SK-N-SH treated with all-trans-retinoic acid at 6 μM for 48 hours (cell line): Measurements from ENCODE around the gene TRPM5.

Source experiments
- ATAC-seq: fragments of 200-7000 bp; cut with Tn5 transposase; 3 replicates; pipeline ENCODE4 v1.9.1; 2020; ENCODE audit warnings: mild to moderate bottlenecking, moderate library complexity
- ARNTL ChIP-seq: fragments of 450-650 bp; formaldehyde crosslinking; IDR thresholded peaks from 2 replicates; pipeline ENCODE4 v1.5.0; 2020; ENCODE audit warnings: low read depth, mild to moderate bottlenecking, moderate library complexity, borderline replicate concordance
- BACH2 ChIP-seq: fragments of 250-450 bp; sonication (Bioruptor Pico); IDR thresholded peaks from 2 replicates; pipeline ENCODE4 v1.9.0; 2021; ENCODE audit warnings: mild to moderate bottlenecking, borderline replicate concordance
- CREB5 ChIP-seq: fragments of 250-450 bp; sonication (Bioruptor Pico); IDR thresholded peaks from 2 replicates; pipeline ENCODE4 v1.5.1; 2020; ENCODE audit warnings: low read depth, mild to moderate bottlenecking, moderate library complexity
- CSDC2 ChIP-seq: fragments of 250-450 bp; sonication (Bioruptor Pico); IDR thresholded peaks from 2 replicates; pipeline ENCODE4 v1.5.0; 2020; ENCODE audit warnings: mild to moderate bottlenecking, moderate library complexity
- CSRNP3 ChIP-seq: fragments of 250-450 bp; sonication (Bioruptor Pico); IDR thresholded peaks from 2 replicates; pipeline ENCODE4 v1.5.1; 2021; ENCODE audit warnings: mild to moderate bottlenecking, moderate library complexity
- ESRRG ChIP-seq: fragments of 250-450 bp; sonication (Bioruptor Pico); IDR thresholded peaks from 2 replicates; pipeline ENCODE4 v1.6.1; 2021; ENCODE audit warnings: mild to moderate bottlenecking
- GLIS3 ChIP-seq: fragments of 250-450 bp; sonication (Bioruptor Pico); IDR thresholded peaks from 2 replicates; pipeline ENCODE4 v1.5.0; 2020; ENCODE audit warnings: mild to moderate bottlenecking, moderate library complexity
- ISL1 ChIP-seq: fragments of 250-450 bp; sonication (Bioruptor Pico); IDR thresholded peaks from 2 replicates; pipeline ENCODE4 v2.1.2; 2022; ENCODE audit warnings: mild to moderate bottlenecking, moderate library complexity
- OSR1 ChIP-seq: fragments of 250-450 bp; sonication (Bioruptor Pico); IDR thresholded peaks from 2 replicates; pipeline ENCODE4 v1.8.0; 2022; ENCODE audit warnings: moderate library complexity, mild to moderate bottlenecking, inconsistent platforms
- PATZ1 ChIP-seq: fragments of 250-450 bp; sonication (Bioruptor Pico); IDR thresholded peaks from 2 replicates; pipeline ENCODE4 v1.8.0; 2020; ENCODE audit warnings: mild to moderate bottlenecking, moderate library complexity, borderline replicate concordance
- POU6F1 ChIP-seq: fragments of 250-450 bp; sonication (Bioruptor Pico); IDR thresholded peaks from 2 replicates; pipeline ENCODE4 v1.8.0; 2021; ENCODE audit warnings: low read depth, mild to moderate bottlenecking, moderate library complexity, borderline replicate concordance
- PPARA ChIP-seq: fragments of 250-450 bp; sonication (Bioruptor Pico); IDR thresholded peaks from 2 replicates; pipeline ENCODE4 v1.5.0; 2020; ENCODE audit warnings: mild to moderate bottlenecking, borderline replicate concordance
- RARB ChIP-seq: fragments of 250-450 bp; sonication (Bioruptor Pico); IDR thresholded peaks from 2 replicates; pipeline ENCODE4 v1.8.0; 2021; ENCODE audit warnings: mild to moderate bottlenecking, moderate library complexity
- SNAI2 ChIP-seq: fragments of 250-450 bp; sonication (Bioruptor Pico); IDR thresholded peaks from 2 replicates; pipeline ENCODE4 v1.5.0; 2020; ENCODE audit warnings: mild to moderate bottlenecking, moderate library complexity
- TCF4 ChIP-seq: fragments of 250-450 bp; sonication (Bioruptor Pico); IDR thresholded peaks from 2 replicates; pipeline ENCODE4 v1.8.0; 2021; ENCODE audit warnings: mild to moderate bottlenecking, moderate library complexity, borderline replicate concordance
- TOX ChIP-seq: fragments of 250-450 bp; sonication (Bioruptor Pico); IDR thresholded peaks from 2 replicates; pipeline ENCODE4 v1.8.0; 2021; ENCODE audit warnings: mild to moderate bottlenecking, moderate library complexity, borderline replicate concordance
- TSHZ2 ChIP-seq: fragments of 250-450 bp; sonication (Bioruptor Pico); IDR thresholded peaks from 2 replicates; pipeline ENCODE4 v1.5.0; 2020; ENCODE audit warnings: mild to moderate bottlenecking, moderate library complexity
- ZC3H10 ChIP-seq: fragments of 250-450 bp; sonication (Bioruptor Pico); IDR thresholded peaks from 2 replicates; pipeline ENCODE4 v1.5.1; 2021; ENCODE audit warnings: mild to moderate bottlenecking, moderate library complexity
- ZFP3 ChIP-seq: fragments of 250-450 bp; sonication (Bioruptor Pico); IDR thresholded peaks from 2 replicates; pipeline ENCODE4 v1.5.0; 2020; ENCODE audit warnings: mild to moderate bottlenecking, moderate library complexity
- ZFP30 ChIP-seq: fragments of 450-650 bp; formaldehyde crosslinking; IDR thresholded peaks from 2 replicates; pipeline ENCODE4 v1.5.0; 2022; ENCODE audit warnings: mild to moderate bottlenecking, moderate library complexity
- ZNF565 ChIP-seq: fragments of 450-650 bp; formaldehyde crosslinking; conservative IDR thresholded peaks from 2 replicates; pipeline ENCODE4 v1.5.0; 2020; ENCODE audit warnings: low read depth, mild to moderate bottlenecking, moderate library complexity
- ZNF70 ChIP-seq: fragments of 450-650 bp; formaldehyde crosslinking; IDR thresholded peaks from 2 replicates; pipeline ENCODE4 v1.5.0; 2020; ENCODE audit warnings: mild to moderate bottlenecking, moderate library complexity
- ZNF8 ChIP-seq: fragments of 450-650 bp; formaldehyde crosslinking; IDR thresholded peaks from 2 replicates; pipeline ENCODE4 v1.5.0; 2020; ENCODE audit warnings: mild to moderate bottlenecking, moderate library complexity

The TRPM5 gene

GRCh38 chr11:2415601-2416380 is 28.5 kb downstream of the TRPM5 start:
- no peak for ATAC-seq
- TF ChIP-seq ISL1 (CRISPR knock-in tag) (no peak), SNAI2 (CRISPR knock-in tag) (no peak), RARB (CRISPR knock-in tag) (no peak), PATZ1 (no peak), PPARA (CRISPR knock-in tag) (no peak), TCF4 (CRISPR knock-in tag) (no peak)

GRCh38 chr11:2415171-2415570 is 29.1 kb downstream of the TRPM5 start:
- ATAC-seq: no peak
- TF ChIP-seq ZFP30 (CRISPR knock-in tag): no peak
- TF ChIP-seq BACH2 (CRISPR knock-in tag): no peak
- TF ChIP-seq RARB (CRISPR knock-in tag): no peak
- no peak for TF ChIP-seq ZNF8 (CRISPR knock-in tag)
- no peak for TF ChIP-seq OSR1
- no peak for TF ChIP-seq POU6F1 (CRISPR knock-in tag)
- no peak for TF ChIP-seq ARNTL
- no peak for TF ChIP-seq GLIS3 (CRISPR knock-in tag)
- TF ChIP-seq TOX (CRISPR knock-in tag): no peak
- no peak for TF ChIP-seq ESRRG
- no peak for TF ChIP-seq ZC3H10 (CRISPR knock-in tag)
- no peak for TF ChIP-seq SNAI2 (CRISPR knock-in tag)
- no peak for TF ChIP-seq CREB5 (CRISPR knock-in tag)
- TF ChIP-seq PATZ1: no peak
- TF ChIP-seq ZNF565 (CRISPR knock-in tag): no peak
- TF ChIP-seq ZNF70 (CRISPR knock-in tag): no peak
- TF ChIP-seq ZFP3 (CRISPR knock-in tag): no peak
- no peak for TF ChIP-seq TCF4 (CRISPR knock-in tag)
- no peak for TF ChIP-seq PPARA (CRISPR knock-in tag)
- TF ChIP-seq, all 23 proteins: peak for 0

- no peak for ATAC-seq
- no peak for TF ChIP-seq POU6F1 (CRISPR knock-in tag)
- TF ChIP-seq ARNTL: no peak
- no peak for TF ChIP-seq CSDC2 (CRISPR knock-in tag)
- no peak for TF ChIP-seq ZC3H10 (CRISPR knock-in tag)
- TF ChIP-seq RARB (CRISPR knock-in tag): no peak
- TF ChIP-seq CSRNP3 (CRISPR knock-in tag): no peak
- no peak for TF ChIP-seq TOX (CRISPR knock-in tag)
- TF ChIP-seq PPARA (CRISPR knock-in tag): no peak
- TF ChIP-seq OSR1: no peak
- TF ChIP-seq BACH2 (CRISPR knock-in tag): no peak
- TF ChIP-seq ZNF70 (CRISPR knock-in tag): no peak
- no peak for TF ChIP-seq ZNF8 (CRISPR knock-in tag)
- no peak for TF ChIP-seq TCF4 (CRISPR knock-in tag)
- TF ChIP-seq ZNF565 (CRISPR knock-in tag): no peak
- no peak for TF ChIP-seq SNAI2 (CRISPR knock-in tag)
- no peak for TF ChIP-seq TSHZ2 (CRISPR knock-in tag)
- TF ChIP-seq ESRRG: no peak
- TF ChIP-seq ISL1 (CRISPR knock-in tag): no peak
- no peak for TF ChIP-seq ZFP3 (CRISPR knock-in tag)
These were observed 29.7 kb downstream of the TRPM5 start for GRCh38 chr11:2414616-2415015.
